Left colon (tissue), 2 donors: ENCODE measurements around the gene OR5B2. TPM values are rescaled to one million over a fixed set of nuclear protein-coding genes. Genes with fewer than 3 reads are reported as not detected.

ENCODE experiments used
- total RNA-seq, 2 donors: library from RNA; stranded (reverse); fragmentation: NEBNext Ultra II Directional; extraction: Animal tissue kit (Norgen Biotek cat#: 25700); gene quantifications; one replicate each; pipeline ENCODE4 v1.2.1, GENCODE V29; 2021
- donor health status: DM: no; HTN: no; CAD: no.
- donor health status: DM: yes; HTN: yes; CAD: no.

The OR5B2 gene
- total RNA-seq, 2 donors from 2014 or later: not detected

Other genes with a start within 250 kb of the OR5B2 start
- not detected for gene OR9Q2, start 239.1 kb downstream of the OR5B2 start, total RNA-seq
- not detected for gene OR1S2, start 224.0 kb downstream of the OR5B2 start, total RNA-seq
- not detected for gene OR1S1, start 215.4 kb downstream of the OR5B2 start, total RNA-seq
- under 1 TPM in 1 of 2 donors, not detected in 1; 0.27 TPM for gene OR10Q1, start 199.2 kb downstream of the OR5B2 start, total RNA-seq
- not detected for gene OR10W1, start 159.9 kb downstream of the OR5B2 start, total RNA-seq
- gene OR5B17, start 69.1 kb downstream of the OR5B2 start, total RNA-seq: not detected
- not detected for gene OR5B3, start 21.2 kb downstream of the OR5B2 start, total RNA-seq
- gene OR5B12, start 14.1 kb upstream of the OR5B2 start, total RNA-seq: not detected
- gene OR5B21, start 80.0 kb upstream of the OR5B2 start, total RNA-seq: not detected
- gene LPXN, start 147.7 kb upstream of the OR5B2 start, total RNA-seq: 10 to 100 TPM in 1 of 2 donors, 1 to 10 TPM in 1; 9.3 to 13.3 TPM
- gene ZFP91, start 150.9 kb upstream of the OR5B2 start, total RNA-seq: 10 to 100 TPM; 73.9 to 77.7 TPM
- gene CNTF, start 194.5 kb upstream of the OR5B2 start, total RNA-seq: 1 to 10 TPM; 1.7 to 2.6 TPM